ENCODE results near the gene HSD11B1L. TPM values are rescaled to one million over a fixed set of nuclear protein-coding genes. Genes with fewer than 3 reads are reported as not detected.

Gene HSD11B1L
- total RNA-seq, 1 donor from 2014 or later: 1.1 TPM

Other genes with a start within 250 kb of the HSD11B1L start
- gene ZNRF4, start 225.6 kb upstream of the HSD11B1L start, total RNA-seq: not detected
- gene TINCR, start 113.1 kb upstream of the HSD11B1L start, total RNA-seq: 29.7 TPM
- 30.0 TPM for gene SAFB2, start 58.3 kb upstream of the HSD11B1L start, total RNA-seq
- gene SAFB, start 57.9 kb upstream of the HSD11B1L start, total RNA-seq: 35.5 TPM
- 59.1 TPM for gene MICOS13, start 511 bp upstream of the HSD11B1L start, total RNA-seq
- gene RPL36, start 9.3 kb downstream of the HSD11B1L start, total RNA-seq: 1,080 TPM
- 47.1 TPM for gene LONP1, start 39.1 kb downstream of the HSD11B1L start, total RNA-seq
- gene CATSPERD, start 39.6 kb downstream of the HSD11B1L start, total RNA-seq: not detected
- 1.8 TPM for gene PRR22, start 103.7 kb downstream of the HSD11B1L start, total RNA-seq
- 24.2 TPM for gene DUS3L, start 110.1 kb downstream of the HSD11B1L start, total RNA-seq
- gene NRTN, start 124.0 kb downstream of the HSD11B1L start, total RNA-seq: 2.7 TPM
- 56.9 TPM for gene FUT6, start 158.7 kb downstream of the HSD11B1L start, total RNA-seq
- gene FUT3, start 170.4 kb downstream of the HSD11B1L start, total RNA-seq: 104 TPM
- not detected for gene FUT5, start 189.5 kb downstream of the HSD11B1L start, total RNA-seq
- gene NDUFA11, start 222.8 kb downstream of the HSD11B1L start, total RNA-seq: 217 TPM
- gene VMAC, start 223.8 kb downstream of the HSD11B1L start, total RNA-seq: 4.1 TPM
- 2.7 TPM for gene CAPS, start 233.2 kb downstream of the HSD11B1L start, total RNA-seq